NAMALWA (cell line): Measurements from ENCODE around the gene HSPD1.

Experiments
- DNase-seq: peaks from one replicate; pipeline ENCODE4 v3.0.0-alpha.2; 2015; ENCODE audit warnings: low spot score

Gene HSPD1

DNA sequence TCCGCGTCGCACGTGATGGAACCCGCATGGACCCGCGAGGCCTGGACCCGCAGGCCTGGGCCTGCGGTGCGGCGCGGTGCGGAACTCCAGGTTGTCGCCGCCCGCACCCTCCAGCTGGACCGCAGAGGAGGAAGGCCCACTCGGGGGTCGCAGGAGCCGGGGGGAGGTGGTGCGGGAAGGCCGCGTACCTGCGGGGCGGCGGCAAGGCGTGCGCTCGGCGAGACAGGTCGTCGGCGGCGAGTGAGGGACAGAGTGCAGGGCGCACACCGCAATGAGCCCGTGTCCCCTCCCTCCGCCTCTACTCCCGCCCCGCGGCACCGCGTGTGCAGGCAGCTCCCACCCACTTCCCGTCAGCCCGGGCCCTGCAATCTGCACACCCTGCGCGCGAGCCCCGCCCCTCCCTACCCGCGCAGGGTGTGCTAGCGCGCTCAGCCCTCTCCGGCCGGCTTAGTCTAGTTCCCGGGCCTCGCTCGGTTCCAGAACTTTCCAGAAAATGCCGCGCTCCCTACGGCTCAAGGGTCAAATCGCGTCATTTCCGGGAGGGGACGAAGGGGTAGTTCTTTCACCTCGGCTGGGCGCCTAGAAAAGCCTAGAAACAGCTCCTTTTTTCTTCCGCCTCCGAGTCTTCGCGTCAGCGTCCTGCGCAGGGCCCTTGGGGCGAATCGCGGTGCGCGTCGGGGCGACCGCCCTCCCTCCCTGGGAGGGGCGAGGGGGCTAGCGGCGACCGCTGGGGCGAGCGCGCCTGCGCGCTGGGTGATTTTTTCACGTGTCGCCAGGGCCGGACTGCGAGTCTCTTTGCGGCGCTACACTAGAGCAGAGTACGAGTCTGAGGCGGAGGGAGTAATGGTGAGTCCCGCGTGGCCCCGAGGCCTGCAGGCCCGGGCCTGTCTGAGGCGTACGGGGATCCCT is at the start of gene HSPD1, which contains the start of gene HSPE1:
Gene HSPD1, minus strand, starts transcription at position 247 of the 909 bp plus-strand sequence. CDS start 992 bp downstream, outside the sequence.
Gene HSPE1, plus strand, starts transcription at position 786 of the 909 bp plus-strand sequence. Its CDS starts 58 bp downstream, at position 844.
- peak; percentile 99 for DNase-seq

DNA sequence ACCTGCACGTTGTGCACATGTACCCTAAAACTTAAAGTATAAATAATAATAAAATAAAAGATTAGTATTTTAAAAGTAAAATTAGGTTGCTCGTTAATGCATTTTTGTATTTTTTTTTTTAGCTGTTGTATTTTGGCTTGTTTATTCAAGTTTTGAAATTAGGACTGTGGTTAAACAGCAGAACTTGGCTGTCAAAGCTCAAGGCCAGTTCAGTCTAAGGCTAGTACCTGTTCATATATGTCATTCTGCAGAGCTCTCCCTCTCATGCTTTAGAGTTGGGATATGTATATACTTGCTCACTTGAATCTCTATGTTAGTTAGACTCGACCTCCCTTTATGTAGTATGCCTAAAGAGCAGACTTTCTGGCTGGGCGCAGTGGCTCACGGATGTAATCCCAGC is 48.9 kb upstream of the HSPD1 start:
- no peak for DNase-seq

DNA sequence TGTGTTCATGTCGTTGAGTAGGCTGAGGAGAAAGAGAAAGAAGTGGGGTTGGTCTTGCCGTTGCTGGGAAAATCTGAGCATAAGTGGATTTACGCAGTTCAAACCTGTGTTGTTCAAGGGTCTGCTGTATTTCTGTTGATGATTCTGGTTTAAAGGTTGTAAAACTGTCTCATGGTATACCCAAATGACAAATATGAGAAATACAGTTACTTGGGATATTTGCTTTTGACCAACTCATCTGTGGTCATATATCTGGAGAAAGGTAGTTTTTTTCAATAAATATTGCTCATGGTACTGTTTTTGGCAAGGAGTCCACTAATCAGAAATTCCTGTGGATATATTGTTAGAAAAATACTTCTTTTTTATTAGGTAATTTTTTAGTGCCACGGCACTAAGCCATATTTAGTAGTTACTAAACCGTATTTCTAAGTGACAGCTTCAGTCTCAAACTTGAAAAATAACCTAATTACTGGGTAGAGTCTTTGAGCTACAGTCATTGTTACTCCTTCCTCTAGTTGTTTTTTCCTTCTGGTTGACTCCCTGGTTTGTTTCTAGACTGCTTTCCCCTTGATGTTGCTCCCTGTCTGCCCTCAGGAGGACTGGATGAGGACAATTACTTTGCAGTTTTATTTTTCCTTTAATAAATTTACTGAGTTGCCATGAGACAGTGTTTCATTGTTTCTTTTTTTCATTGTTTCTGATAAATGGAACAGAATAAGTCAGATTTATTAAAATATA is 47.7 kb upstream of the HSPD1 start:
- DNase-seq, result no peak

DNA sequence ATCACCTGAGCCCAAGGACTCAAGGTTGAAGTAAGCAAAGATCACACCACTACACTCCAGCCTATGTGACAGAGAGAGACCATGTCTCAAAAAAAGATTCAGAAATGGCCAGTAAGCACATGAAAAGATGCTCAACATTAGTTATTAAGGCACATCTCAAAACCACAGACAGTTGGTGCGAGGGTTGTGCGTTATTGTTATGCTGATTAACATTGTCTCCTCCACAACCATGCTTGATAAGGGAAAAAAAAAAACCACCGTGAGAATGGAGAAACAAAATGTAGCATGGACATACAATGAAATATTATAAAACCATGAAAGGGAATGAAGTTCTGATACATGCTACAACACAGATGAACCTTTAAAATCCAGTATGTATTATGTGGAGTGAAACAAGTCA is 43.6 kb upstream of the HSPD1 start:
- no peak for DNase-seq

DNA sequence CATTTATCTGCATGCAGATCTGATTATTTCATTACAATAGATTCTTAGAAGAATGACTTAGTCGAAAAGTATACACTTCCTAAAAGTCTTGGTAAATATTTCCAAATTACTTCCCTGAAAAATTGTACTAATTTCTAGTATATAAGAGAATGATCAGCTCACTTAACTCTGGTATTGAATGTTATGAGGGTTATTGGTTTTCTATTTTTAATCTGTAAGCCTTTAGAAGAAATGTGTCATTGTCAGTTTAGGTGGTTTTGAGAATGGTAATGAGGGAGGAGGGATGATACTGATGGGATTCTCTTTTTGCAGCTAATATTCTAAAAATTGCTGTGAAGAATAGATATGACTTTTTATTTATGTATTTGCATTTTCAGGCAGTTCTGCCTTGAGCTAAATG is 40.1 kb upstream of the HSPD1 start:
- DNase-seq, result no peak

- DNase-seq, result no peak
Measured at GRCh38 chr2:197538412-197538811, 38.8 kb upstream of the HSPD1 start.

- peak; percentile 25 for DNase-seq
Measured at GRCh38 chr2:197517150-197517549, 17.5 kb upstream of the HSPD1 start.

DNA sequence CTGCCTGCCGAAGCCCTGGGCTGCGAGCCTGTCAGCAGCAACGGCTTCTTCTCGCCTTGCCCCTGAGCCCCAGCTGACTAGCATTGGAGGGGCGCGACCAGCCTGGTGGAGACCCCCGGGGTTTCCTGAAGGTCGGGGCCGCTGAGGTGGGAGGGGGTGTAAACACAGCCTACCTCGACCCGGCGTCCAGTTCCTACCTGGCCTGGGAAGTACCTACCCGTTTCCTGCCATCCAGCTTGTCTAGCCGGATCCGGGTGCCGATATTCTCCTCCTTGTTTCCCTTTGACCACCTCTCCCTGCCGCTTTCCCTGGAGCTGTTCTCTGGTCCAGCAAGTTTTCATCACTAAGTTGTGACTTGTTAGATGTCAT is 16.7 kb upstream of the HSPD1 start:
- DNase-seq, result peak; percentile 39

DNA sequence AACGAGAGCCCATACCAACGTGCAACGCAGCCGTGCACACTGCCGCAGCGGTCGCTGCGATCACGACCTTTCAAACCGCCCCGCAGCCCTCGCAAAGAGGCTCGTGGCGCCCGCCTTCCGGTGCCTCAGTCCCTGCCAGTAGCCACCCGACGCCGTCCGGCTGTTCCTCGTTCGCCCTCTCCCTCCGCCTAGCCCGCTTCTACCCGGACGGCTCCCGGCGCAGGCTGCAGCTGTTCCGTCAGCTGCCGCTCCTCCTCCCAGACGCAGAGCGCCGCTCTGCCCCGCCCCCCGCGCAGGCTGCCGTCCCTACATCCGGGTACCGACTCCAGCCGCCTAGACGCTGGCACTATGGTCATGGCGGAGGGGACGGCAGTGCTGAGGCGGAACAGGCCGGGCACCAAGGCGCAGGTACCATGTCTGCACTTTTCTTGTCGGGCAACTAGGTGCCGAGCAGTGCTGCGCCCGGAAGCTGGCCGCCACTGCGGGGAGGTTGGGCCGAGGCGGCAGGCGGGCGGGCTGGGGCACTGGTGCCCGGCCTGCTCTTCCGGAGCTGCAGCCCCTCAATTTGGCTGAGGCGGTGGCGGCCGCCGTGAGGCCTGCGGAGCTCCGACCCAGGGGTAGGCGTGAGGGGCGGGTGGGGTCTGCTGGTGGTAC is 16.2 kb upstream of the HSPD1 start, which contains the start of gene MOB4:
Gene MOB4, plus strand, starts transcription at position 328 of the 654 bp plus-strand sequence. Its CDS starts 21 bp downstream, at position 349.
- DNase-seq, result peak; percentile 95

GRCh38 chr2:197515315-197515738 is 15.7 kb upstream of the HSPD1 start:
- DNase-seq, result peak; percentile 94

DNA sequence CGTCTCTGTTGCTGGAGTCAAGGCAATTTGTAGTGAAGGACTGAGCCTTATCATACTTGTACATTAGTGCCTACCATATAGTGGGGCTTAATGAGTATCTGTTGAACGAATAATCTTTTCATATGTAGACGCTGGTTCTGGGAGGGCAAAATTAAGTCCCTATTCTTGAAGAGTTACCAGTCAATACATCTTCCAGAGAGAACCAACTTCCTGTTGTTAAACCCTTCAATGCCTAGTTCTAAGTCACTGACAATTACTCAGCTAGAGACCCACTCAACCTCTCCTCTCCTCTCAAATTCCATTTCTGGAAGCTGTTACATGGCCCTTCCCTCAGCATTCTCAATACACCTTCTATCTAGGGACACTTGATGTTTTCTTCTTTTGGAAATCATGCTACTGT is 15.1 kb upstream of the HSPD1 start:
- DNase-seq, result peak; percentile 63

- DNase-seq, result no peak
Measured at GRCh38 chr2:197513915-197514314, 14.3 kb upstream of the HSPD1 start.

DNA sequence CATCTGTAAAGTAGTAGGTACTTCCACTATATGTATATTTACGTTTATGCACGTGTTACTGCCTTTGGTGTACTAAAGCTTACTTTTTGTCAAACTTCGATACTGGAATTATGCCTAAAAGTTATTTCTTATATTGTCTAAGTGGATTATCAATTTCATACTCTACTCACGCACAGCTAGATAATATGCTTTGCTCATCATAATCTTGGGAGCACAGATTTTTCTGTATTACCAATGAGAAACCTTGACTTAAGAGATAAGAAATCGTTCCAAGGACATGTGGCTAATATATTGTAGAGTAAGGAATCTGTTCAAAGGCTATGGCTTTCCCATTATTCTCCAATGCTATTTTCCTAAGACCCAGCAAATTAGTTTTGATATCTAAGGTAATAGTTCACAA is 7.0 kb upstream of the HSPD1 start:
- no peak for DNase-seq

- DNase-seq, result no peak
Measured at GRCh38 chr2:197504512-197504911, 4.9 kb upstream of the HSPD1 start.

DNA sequence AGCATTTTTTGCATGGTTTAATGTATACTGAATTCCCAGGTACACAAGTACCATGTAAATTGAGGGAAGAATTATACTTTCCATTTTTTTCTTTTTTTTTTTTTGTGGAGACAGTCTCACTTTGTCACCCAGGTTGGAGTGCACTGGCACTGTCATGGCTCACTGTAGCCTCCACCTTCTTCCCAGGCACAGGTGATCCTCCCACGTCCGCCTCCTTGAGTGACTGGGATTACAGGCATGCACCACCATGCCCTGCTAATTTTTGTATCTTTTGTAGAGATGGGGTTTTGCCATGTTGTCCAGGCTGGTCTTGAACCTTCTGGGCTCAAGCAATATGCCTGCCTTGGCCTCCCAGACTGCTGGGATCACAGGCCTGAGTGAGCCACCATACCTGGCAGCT is 4.4 kb upstream of the HSPD1 start:
- no peak for DNase-seq

- no peak for DNase-seq
Measured at GRCh38 chr2:197502685-197503084, 3.0 kb upstream of the HSPD1 start.

GRCh38 chr2:197502201-197502600 is 2.6 kb upstream of the HSPD1 start:
- DNase-seq, result no peak

DNA sequence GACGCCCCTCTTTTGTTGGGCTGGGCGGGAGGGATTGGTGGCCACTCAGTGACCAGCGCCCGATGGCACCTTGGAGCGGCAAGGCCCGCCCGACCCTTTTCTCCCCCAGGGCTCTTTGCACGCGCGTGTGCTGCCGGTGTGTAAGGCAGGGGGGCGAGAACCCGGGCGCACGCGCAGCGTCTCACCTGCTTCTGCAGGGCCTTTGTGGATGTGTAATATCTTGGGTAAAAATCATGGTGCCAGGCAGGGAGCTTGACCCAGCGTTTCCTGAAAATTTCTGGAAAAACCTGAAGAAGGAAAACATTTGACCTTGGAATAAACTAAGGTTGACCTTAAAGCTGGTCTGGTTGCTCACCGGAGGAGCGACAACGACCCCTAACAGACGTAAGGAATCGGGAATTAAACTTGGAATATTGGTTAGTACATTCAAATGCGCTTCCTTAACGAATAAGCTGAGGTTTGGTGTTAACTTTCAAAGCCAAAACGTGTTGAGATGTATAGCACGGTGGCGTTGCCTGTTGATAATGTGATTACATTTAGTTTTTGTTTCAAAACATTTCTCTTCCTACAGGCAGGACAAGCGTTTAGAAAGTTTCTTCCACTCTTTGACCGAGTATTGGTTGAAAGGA is 977 bp upstream of the HSPD1 start:
- peak; percentile 37 for DNase-seq

DNA sequence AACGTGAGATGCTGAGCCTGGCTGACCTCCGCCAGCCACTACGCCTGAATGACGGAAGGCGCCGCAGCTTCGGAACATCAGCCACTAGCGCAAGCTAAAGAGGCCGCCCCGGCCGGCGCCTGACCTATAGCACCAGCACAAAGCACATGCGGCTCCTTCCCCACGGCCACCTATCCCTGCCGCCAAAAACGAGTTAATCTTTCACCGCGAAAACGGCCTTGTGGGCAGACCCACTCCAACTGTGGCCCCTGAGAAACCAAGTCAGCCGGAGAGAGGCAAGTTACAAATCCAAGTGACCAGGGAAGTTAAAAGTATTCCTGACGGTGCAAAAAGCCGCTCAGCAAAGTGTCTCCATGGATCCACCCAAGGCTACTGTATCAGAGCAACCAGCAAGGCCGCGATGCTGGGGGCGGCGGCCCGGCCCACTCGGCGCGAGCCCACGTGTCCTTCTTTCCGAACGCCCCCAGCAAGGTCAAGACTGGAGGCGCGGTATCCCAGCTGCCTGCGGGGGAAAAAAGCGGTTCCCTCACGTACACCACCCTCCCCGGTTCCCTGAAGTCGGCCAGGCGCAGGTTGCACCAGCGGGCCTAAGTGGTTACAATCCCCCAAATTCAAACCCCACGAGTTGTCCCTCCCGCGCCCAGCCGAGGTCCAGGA is 575 bp downstream of the HSPD1 start:
- peak; percentile 64 for DNase-seq

- no peak for DNase-seq
Measured at GRCh38 chr2:197498235-197498936, 1.3 kb downstream of the HSPD1 start.

- no peak for DNase-seq
Measured at GRCh38 chr2:197497326-197497725, 2.3 kb downstream of the HSPD1 start.
